Measurements from ENCODE around the gene TRIM42.

- TF ChIP-seq POLR2A (IDR thresholded peaks at IDR 0.05): no peak
- TF ChIP-seq CTCF (IDR thresholded peaks at IDR 0.05): no peak
Measured at GRCh38 chr3:140710711-140711389, 33.0 kb downstream of the TRIM42 start.

All from tibial nerve (tissue), 3 donors.